Iris pigment epithelial cell (primary cell): ENCODE data around the gene KRT73.

Experiments used
- DNase-seq: peaks from one replicate; pipeline ENCODE4 v3.0.0-alpha.2; 2011; ENCODE audit warnings: low read depth

Gene KRT73

DNA sequence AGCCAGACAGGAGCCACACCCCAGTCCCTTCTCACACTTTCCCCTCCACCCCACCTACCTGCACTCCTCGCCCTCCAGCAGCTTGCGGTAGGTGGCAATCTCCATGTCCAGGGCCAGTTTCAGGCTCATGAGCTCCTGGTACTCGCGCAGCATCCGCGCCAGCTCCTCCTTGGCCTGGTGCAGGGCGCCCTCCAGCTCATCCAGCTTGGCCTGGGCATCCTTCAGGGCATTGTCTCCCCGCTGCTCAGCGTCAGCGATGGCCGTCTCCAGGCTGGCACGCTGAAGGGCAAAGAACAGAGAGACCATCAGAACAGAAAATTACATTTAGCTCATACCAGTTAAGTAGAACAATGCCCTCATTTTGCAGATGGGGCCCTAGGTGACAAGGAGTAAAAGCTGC, 50.2 kb downstream of the KRT73 start:
- no peak for DNase-seq

DNA sequence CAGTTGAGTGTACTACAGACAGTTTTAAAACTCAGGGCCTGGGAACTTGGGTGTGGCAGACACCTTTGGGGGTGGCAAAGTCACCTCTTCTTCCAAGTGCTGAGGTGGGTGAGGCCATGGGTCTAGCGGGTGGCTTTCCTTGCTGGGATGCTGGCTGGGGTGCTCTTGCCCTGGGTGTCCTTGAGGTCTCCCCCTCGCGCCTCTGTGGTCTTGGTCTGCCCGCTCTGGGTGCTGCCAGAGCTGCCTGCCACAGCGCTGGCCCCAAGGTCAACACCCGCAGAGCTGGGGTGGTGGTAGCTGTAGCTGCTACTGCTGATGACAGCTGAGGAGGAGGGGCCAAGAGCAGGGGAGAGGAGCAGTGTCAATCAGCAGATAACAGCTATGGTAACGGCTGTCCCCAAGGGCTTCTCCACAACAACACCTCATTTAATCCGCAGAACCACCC, 51.5 kb downstream of the KRT73 start:
- no peak for DNase-seq

DNA sequence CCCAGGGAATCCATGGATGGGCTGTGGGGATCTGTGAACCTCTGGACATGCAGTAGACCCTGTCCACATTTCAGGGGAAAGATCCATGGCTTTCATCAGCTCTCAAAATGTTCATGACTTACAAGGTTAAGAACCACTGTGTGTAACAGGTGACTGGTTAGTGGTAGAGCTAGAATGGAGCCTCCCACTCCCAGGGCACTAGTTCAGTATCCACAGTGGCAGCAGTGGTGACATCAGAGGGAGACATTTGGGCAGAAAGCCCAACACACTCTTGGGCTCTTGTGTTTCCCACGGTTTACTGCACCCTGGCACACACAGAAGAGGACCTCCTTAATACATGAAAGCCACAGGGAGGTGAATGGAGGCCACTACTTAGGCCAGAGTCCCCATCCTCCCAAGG, 53.8 kb downstream of the KRT73 start:
- DNase-seq = no peak

DNA sequence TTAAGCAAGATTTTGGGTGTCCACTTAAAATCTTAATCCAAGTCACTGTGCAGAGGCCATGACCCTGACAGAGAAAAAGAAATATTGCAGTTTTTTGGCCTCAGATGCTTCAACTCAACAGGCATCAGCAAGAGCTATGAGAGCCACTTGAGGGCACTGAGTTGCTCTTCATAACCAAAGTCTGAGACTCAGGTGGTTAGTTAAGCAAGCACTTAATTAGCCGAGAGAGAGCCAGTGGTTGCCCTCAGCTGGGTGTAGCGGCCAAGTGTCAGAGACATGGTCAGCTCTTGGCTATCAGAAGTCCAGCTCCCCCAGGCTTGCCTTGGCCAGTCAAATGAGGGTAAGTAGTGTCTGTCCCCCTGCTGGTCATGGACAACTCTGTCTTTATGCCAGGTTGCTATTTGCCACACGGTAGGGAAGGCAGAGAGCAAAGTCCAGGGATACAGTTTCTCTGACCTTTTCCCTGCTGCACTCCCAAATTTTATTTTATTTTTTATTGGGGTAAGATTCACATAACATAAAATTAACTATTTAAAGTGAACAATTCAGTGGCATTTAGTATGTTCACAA, 56.4 kb downstream of the KRT73 start:
- DNase-seq = peak; percentile 1

DNA sequence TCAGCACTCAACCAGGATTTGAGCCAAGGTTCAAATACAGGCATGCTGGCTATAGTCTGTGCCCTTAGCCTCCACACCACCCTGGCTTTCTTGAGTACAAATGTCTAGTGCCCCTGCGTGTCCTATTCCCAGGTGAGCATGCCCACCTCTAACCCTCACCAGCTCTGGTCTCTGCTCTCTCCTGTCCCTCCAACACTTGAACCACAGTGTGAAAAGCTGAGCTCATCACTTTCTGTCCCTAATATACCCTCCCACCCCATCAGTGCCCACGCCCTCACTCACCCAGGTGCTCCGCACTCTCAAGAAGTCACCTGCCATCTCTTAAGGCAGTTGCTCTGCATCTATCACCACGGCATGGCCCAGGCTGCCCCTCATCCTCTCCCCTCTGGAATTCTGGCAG, 58.4 kb downstream of the KRT73 start:
- DNase-seq = no peak

DNA sequence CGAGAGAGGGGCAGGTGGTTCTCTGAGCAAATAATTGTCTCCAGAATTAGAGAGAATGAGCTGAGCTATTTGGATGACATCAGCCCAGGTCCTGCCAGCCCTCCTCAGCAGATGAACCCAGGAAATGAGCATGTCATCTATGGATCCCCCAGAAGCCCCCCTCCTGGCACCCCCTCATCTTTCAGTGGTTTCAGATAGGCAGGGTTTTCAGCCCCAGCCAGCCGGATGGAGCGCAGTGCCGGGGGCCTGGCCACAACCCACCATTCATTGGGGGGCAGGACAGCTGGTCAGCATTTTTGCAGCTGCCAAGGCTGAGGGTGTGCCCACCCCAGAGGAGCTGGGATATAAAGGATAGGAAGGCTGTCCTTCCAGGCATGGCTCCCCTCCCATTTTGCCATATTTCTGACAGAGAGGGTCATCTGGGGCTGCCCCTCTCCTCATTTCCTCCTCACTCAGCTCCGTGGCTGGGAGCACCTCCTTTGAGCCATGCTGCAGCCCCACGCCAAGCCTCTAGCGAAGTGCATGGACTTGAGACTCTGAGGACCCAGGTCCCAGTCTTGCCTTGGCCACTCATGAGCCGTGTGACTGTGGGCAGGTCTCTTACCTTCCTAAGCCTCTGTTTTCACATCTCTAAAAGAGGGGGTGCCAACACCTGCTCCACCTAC, 59.4 kb downstream of the KRT73 start:
- DNase-seq = no peak
